Lower lobe of right lung (tissue), 2 donors: ENCODE data around the gene CDHR2. TPM values are rescaled to one million over a fixed set of nuclear protein-coding genes. Genes with fewer than 3 reads are reported as not detected.

Experiments
- ATAC-seq, 2 donors: fragments of 200-7000 bp; cut with Tn5 transposase; one replicate each; pipeline ENCODE4 v1.9.1; 2020 to 2022; ENCODE audit warnings: mild to moderate bottlenecking in 2 of 2, moderate library complexity in 2 of 2
- DNase-seq: peaks from one replicate; pipeline ENCODE4 v3.0.0-alpha.2; 2020
- H3K27ac ChIP-seq: fragments of 200-600 bp; one replicate; pipeline ENCODE4 v1.8.0; 2022
- H3K27me3 ChIP-seq: fragments of 200-600 bp; one replicate; pipeline ENCODE4 v1.8.0; 2022; ENCODE audit warnings: low read depth
- H3K36me3 ChIP-seq: fragments of 200-600 bp; one replicate; pipeline ENCODE4 v1.8.0; 2022; ENCODE audit warnings: mild to moderate bottlenecking
- H3K4me1 ChIP-seq: fragments of 200-600 bp; one replicate; pipeline ENCODE4 v1.8.0; 2022
- H3K4me3 ChIP-seq: fragments of 200-600 bp; one replicate; pipeline ENCODE4 v1.8.0; 2022; ENCODE audit warnings: mild to moderate bottlenecking
- H3K9me3 ChIP-seq: fragments of 200-600 bp; one replicate; pipeline ENCODE4 v1.8.0; 2022
- CTCF ChIP-seq: fragments of 200-600 bp; IDR thresholded peaks from one replicate; pipeline ENCODE4 v1.8.0; 2022; ENCODE audit warnings: antibody characterized with exemption, mild to moderate bottlenecking
- intact Hi-C: fragments of 100-400 bp; cut with DNase I; formaldehyde crosslinking; loops from one replicate; pipeline ENCODE4 v1.11.0; 2022
- total RNA-seq: library from RNA; stranded (reverse); fragmentation: NEBNext Ultra II Directional; extraction: Animal tissue kit (Norgen Biotek cat#: 25700); gene quantifications from one replicate; pipeline ENCODE4 v1.2.1, GENCODE V29; 2021
- donor health status: DM: no; HTN: yes; CAD: no; lungs with severe emphysema.

The CDHR2 gene
- total RNA-seq, 1 donor from 2014 or later, result 0.62 TPM

GRCh38 chr5:176521286-176521685 lies 27.9 kb upstream of the CDHR2 start:
- DNase-seq (no peak), ATAC-seq (no peak)

GRCh38 chr5:176521699-176522263 lies 27.4 kb upstream of the CDHR2 start:
- DNase-seq, result no peak
- Histone ChIP-seq H3K36me3 (peaks cover 4% of the 10 kb centered on the region), H3K9me3 (no peaks in the 10 kb centered on the region), H3K4me3 (no peak overlapping the region), H3K4me1 (no peaks in the 10 kb centered on the region), H3K27me3 (no peaks in the 10 kb centered on the region), H3K27ac (no peak overlapping the region)
- intact Hi-C loops, result no loop called here
- no peak for ATAC-seq
- TF ChIP-seq CTCF, result no peak

More at GRCh38 chr5:176521286-176521685, 27.9 kb upstream of the CDHR2 start:
- no peaks in the 10 kb centered on the region for H3K27me3 ChIP-seq
- no peaks in the 10 kb centered on the region for H3K4me1 ChIP-seq
- intact Hi-C loops, result no loop called here
- H3K36me3 ChIP-seq, result peaks cover 4% of the 10 kb centered on the region
- no peak overlapping the region for H3K4me3 ChIP-seq
- no peaks in the 10 kb centered on the region for H3K9me3 ChIP-seq
- TF ChIP-seq CTCF, result no peak
- H3K27ac ChIP-seq, result no peak overlapping the region

- Histone ChIP-seq H3K27me3 (no peaks in the 10 kb centered on the region), H3K4me1 (no peaks in the 10 kb centered on the region), H3K27ac (no peak overlapping the region), H3K9me3 (no peaks in the 10 kb centered on the region), H3K4me3 (no peak overlapping the region), H3K36me3 (peaks cover 22% of the 10 kb centered on the region)
- TF ChIP-seq CTCF, result no peak
- intact Hi-C loops, result no loop called here
- no peak for DNase-seq
- ATAC-seq, result no peak
These were observed 25.0 kb upstream of the CDHR2 start for GRCh38 chr5:176524138-176524537.

- Histone ChIP-seq H3K27ac (no peak overlapping the region), H3K4me1 (no peaks in the 10 kb centered on the region), H3K9me3 (no peaks in the 10 kb centered on the region), H3K27me3 (no peaks in the 10 kb centered on the region), H3K36me3 (peaks cover 30% of the 10 kb centered on the region), H3K4me3 (no peak overlapping the region)
- no peak for DNase-seq
- intact Hi-C loops, result no loop called here
- TF ChIP-seq CTCF, result no peak
- ATAC-seq, result no peak
These were observed 24.2 kb upstream of the CDHR2 start for GRCh38 chr5:176524987-176525386.

GRCh38 chr5:176525677-176526076 lies 23.5 kb upstream of the CDHR2 start:
- intact Hi-C loops, result no loop called here
- Histone ChIP-seq H3K4me1 (peaks cover 4% of the 10 kb centered on the region), H3K27me3 (no peaks in the 10 kb centered on the region), H3K27ac (no peak overlapping the region), H3K4me3 (no peak overlapping the region), H3K36me3 (peaks cover 35% of the 10 kb centered on the region), H3K9me3 (no peaks in the 10 kb centered on the region)
- DNase-seq, result no peak
- no peak for ATAC-seq
- TF ChIP-seq CTCF, result no peak
